HCT116 (cell line): ENCODE results near the gene EMC1. TPM values are rescaled to one million over a fixed set of nuclear protein-coding genes. Genes with fewer than 3 reads are reported as not detected.

Source experiments
- ATAC-seq: fragments of 200-7000 bp; cut with Tn5 transposase; 2 replicates; pipeline ENCODE4 v1.9.1; 2020; ENCODE audit warnings: mild to moderate bottlenecking, moderate library complexity
- BruUV-seq: library from RNA; stranded (reverse); fragments of 400-500 nt; replicated peaks from 2 replicates; lab custom pipeline; 2021; lab: Mats Ljungman, UMichigan
- CTCF ChIA-PET: fragments of 300-600 bp; sonication (Branson Sonifier 250); formaldehyde crosslinking; loops from one replicate; lab custom pipeline; 2021; ENCODE audit warnings: antibody characterized with exemption; lab: Charles Lee
- POLR2A ChIA-PET: fragments of 300-600, 350-600 bp; sonication (Branson Sonifier 250); formaldehyde crosslinking; loops from one replicate; lab custom pipeline; 2021; ENCODE audit warnings: antibody characterized with exemption; lab: Charles Lee
- RAD21 ChIA-PET, 2 experiments: fragments of 300-600 bp; sonication (Branson Sonifier 250); formaldehyde crosslinking; loops; one replicate each; lab custom pipeline; 2023; ENCODE audit warnings: low total read pairs in 2 of 2; ENCODE audit not compliant: uncharacterized antibody in 2 of 2, unreplicated experiment in 2 of 2, low non-redundant PET in 1 of 2; lab: Charles Lee
- DNase-seq: peaks from one replicate; pipeline ENCODE4 v3.0.0-alpha.2; 2010; ENCODE audit warnings: low read depth, low spot score
- H2AFZ ChIP-seq: fragments of 200-600 bp; shearing (Covaris generic), sonication (generic); 2 replicates; pipeline ENCODE4 v1.6.1; 2017; ENCODE audit warnings: low read depth, mixed run types, mixed read lengths, antibody characterized with exemption, low read length; ENCODE audit not compliant: poor library complexity, severe bottlenecking
- H3K27ac ChIP-seq: 2 replicates; pipeline ENCODE4 v1.5.1; 2012; ENCODE audit warnings: low read depth, low read length
- H3K27me3 ChIP-seq: fragments of 200-600 bp; sonication (generic); 2 replicates; pipeline ENCODE4 v1.6.1; 2016; ENCODE audit warnings: mixed run types, low read length, mixed read lengths; ENCODE audit not compliant: insufficient read depth
- H3K36me3 ChIP-seq, 2 experiments: fragments of 200-500 bp in 1 of 2; fragments of 200-600 bp in 1 of 2; sonication (Bioruptor generic) in 1 of 2; sonication (generic) in 1 of 2; 2 replicates each; pipeline versions ENCODE4 v1.5.1 to v1.6.1; 2014 to 2016; ENCODE audit warnings: low read length in 2 of 2, inconsistent platforms in 1 of 2, mixed read lengths in 1 of 2, mixed run types in 1 of 2; ENCODE audit not compliant: insufficient read depth in 2 of 2, control insufficient read depth in 1 of 2
- H3K4me1 ChIP-seq, 2 experiments: fragments of 200-600 bp in 1 of 2; sonication (generic) in 1 of 2; 2 replicates each; pipeline versions ENCODE4 v1.5.1 to v1.6.1; 2012 to 2017; ENCODE audit warnings: low read length in 2 of 2, inconsistent platforms in 1 of 2, mild to moderate bottlenecking in 1 of 2, mixed read lengths in 1 of 2, mixed run types in 1 of 2, moderate library complexity in 1 of 2; ENCODE audit not compliant: insufficient read depth in 2 of 2, control insufficient read depth in 1 of 2
- H3K4me2 ChIP-seq: fragments of 200-600 bp; sonication (generic); 2 replicates; pipeline ENCODE4 v1.6.1; 2017; ENCODE audit warnings: mixed run types, low read length, mixed read lengths
- H3K4me3 ChIP-seq, 2 experiments: fragments of 200-600 bp in 1 of 2; sonication (generic) in 1 of 2; replicated peaks in 1 of 2; 2 replicates each; pipeline ENCODE4 v1.5.1; 2011 to 2016; ENCODE audit warnings: low read length in 2 of 2, control low read depth in 1 of 2, low read depth in 1 of 2, mild to moderate bottlenecking in 1 of 2, mixed read lengths in 1 of 2, mixed run types in 1 of 2
- H3K79me2 ChIP-seq: fragments of 200-600 bp; sonication (generic); 2 replicates; pipeline ENCODE4 v1.6.1; 2017; ENCODE audit warnings: mild to moderate bottlenecking, mixed run types, low read length, moderate library complexity, mixed read lengths; ENCODE audit not compliant: insufficient read depth
- H3K9ac ChIP-seq: fragments of 200-600 bp; sonication (generic); 2 replicates; pipeline ENCODE4 v1.6.1; 2016; ENCODE audit warnings: low read length, mixed read lengths
- H3K9me2 ChIP-seq: fragments of 200-600 bp; sonication (generic), shearing (Covaris generic); 2 replicates; pipeline ENCODE4 v1.6.1; 2017; ENCODE audit warnings: mixed run types, mild to moderate bottlenecking, moderate library complexity; ENCODE audit not compliant: insufficient read depth
- H3K9me3 ChIP-seq, 2 experiments: fragments of 200-500 bp in 1 of 2; fragments of 200-600 bp in 1 of 2; sonication (Bioruptor generic) in 1 of 2; sonication (generic) in 1 of 2; 2 replicates each; pipeline ENCODE4 v1.6.1; 2014 to 2017; ENCODE audit warnings: low read length in 2 of 2, mixed read lengths in 2 of 2, inconsistent platforms in 1 of 2, low read depth in 1 of 2, mild to moderate bottlenecking in 1 of 2, mixed run types in 1 of 2, moderate library complexity in 1 of 2; ENCODE audit not compliant: control insufficient read depth in 1 of 2, insufficient read depth in 1 of 2
- H4K20me1 ChIP-seq: fragments of 200-600 bp; sonication (generic), shearing (Covaris generic); 2 replicates; pipeline ENCODE4 v1.6.1; 2017; ENCODE audit warnings: mixed run types, mild to moderate bottlenecking, moderate library complexity; ENCODE audit not compliant: insufficient read depth
- CBX3 ChIP-seq: IDR thresholded peaks from 2 replicates; pipeline ENCODE4 v1.6.1; 2012; ENCODE audit warnings: low read depth
- CTCF ChIP-seq, 3 experiments: fragments of 200-600 bp in 1 of 3; sonication (generic) in 1 of 3; IDR thresholded peaks in 2 of 3; conservative IDR thresholded peaks in 1 of 3; 2 replicates each; pipeline ENCODE4 v1.5.1; 2012 to 2017; ENCODE audit warnings: low read depth in 2 of 3, low read length in 2 of 3, antibody characterized with exemption in 1 of 3, borderline replicate concordance in 1 of 3, control low read depth in 1 of 3, mild to moderate bottlenecking in 1 of 3, mixed read lengths in 1 of 3, mixed run types in 1 of 3, moderate library complexity in 1 of 3; ENCODE audit not compliant: insufficient read depth in 1 of 3
- EGR1 ChIP-seq: IDR thresholded peaks from 2 replicates; pipeline ENCODE4 v1.6.1; 2012; ENCODE audit warnings: low read depth
- ELF1 ChIP-seq: IDR thresholded peaks from 2 replicates; pipeline ENCODE4 v1.6.1; 2012; ENCODE audit warnings: low read depth, borderline replicate concordance
- EZH2 ChIP-seq: fragments of 200-600 bp; sonication (generic); IDR thresholded peaks from 2 replicates; pipeline ENCODE4 v1.6.1; 2017; ENCODE audit warnings: antibody characterized with exemption, mixed run types
- EZH2phosphoT487 ChIP-seq: fragments of 200-600 bp; IDR thresholded peaks from 2 replicates; pipeline ENCODE4 v1.6.1; 2018; ENCODE audit warnings: antibody characterized with exemption, borderline replicate concordance
- FOSL1 ChIP-seq: IDR thresholded peaks from 2 replicates; pipeline ENCODE4 v1.6.1; 2012; ENCODE audit warnings: low read depth
- POLR2AphosphoS5 ChIP-seq: IDR thresholded peaks from 2 replicates; pipeline ENCODE4 v1.6.1; 2011; ENCODE audit warnings: mild to moderate bottlenecking, low read depth, low read length, moderate library complexity
- REST ChIP-seq: IDR thresholded peaks from 2 replicates; pipeline ENCODE4 v1.6.1; 2012; ENCODE audit warnings: low read depth
- SP1 ChIP-seq: IDR thresholded peaks from 2 replicates; pipeline ENCODE4 v1.6.1; 2012; ENCODE audit warnings: low read depth
- ZFX ChIP-seq: fragments of 450-650 bp; IDR thresholded peaks from 2 replicates; pipeline ENCODE4 v1.6.1; 2017
- intact Hi-C: fragments of 100-400 bp; cut with micrococcal nuclease; formaldehyde crosslinking; loops from 2 replicates; pipeline ENCODE4 v1.10.0; 2022
- total RNA-seq: library from RNA; stranded (reverse); gene quantifications from one replicate; pipeline ENCODE4 v1.2.1, GENCODE V29; 2021; ENCODE audit not compliant: unreplicated experiment

The EMC1 gene
- total RNA-seq, 1 experiment from 2014 or later = 66.6 TPM

GRCh38 chr1:19222979-19223824 lies 28.1 kb downstream of the EMC1 start:
- Histone ChIP-seq H2AFZ (no peak overlapping the region), H3K36me3 (peaks cover 43 to 71% of the 10 kb centered on the region in 2 experiments), H3K9me2 (no peaks in the 10 kb centered on the region), H3K4me2 (no peak overlapping the region), H3K9ac (no peak overlapping the region), H3K27ac (no peak overlapping the region), H4K20me1 (no peaks in the 10 kb centered on the region), H3K4me3 (no peak overlapping the region), H3K27me3 (no peaks in the 10 kb centered on the region), H3K79me2 (peaks cover 4% of the 10 kb centered on the region; the same call in 1 of the 2 replicates), H3K4me1 (no peaks in the 10 kb centered on the region), H3K9me3 (no peaks in the 10 kb centered on the region)
- RAD21 ChIA-PET = no interaction called here
- intact Hi-C loops = no loop called here
- CTCF ChIA-PET = no interaction called here
- POLR2A ChIA-PET = no interaction called here
- no TSS peak for BruUV-seq
- DNase-seq (no peak), ATAC-seq (no peak)
- no peak for TF ChIP-seq EZH2
- TF ChIP-seq SP1 = no peak
- TF ChIP-seq ELF1 = no peak
- TF ChIP-seq POLR2AphosphoS5 = no peak
- no peak for TF ChIP-seq EZH2phosphoT487
- no peak for TF ChIP-seq FOSL1
- TF ChIP-seq CBX3 = no peak
- TF ChIP-seq ZFX = no peak
- TF ChIP-seq REST = no peak
- no peak for TF ChIP-seq CTCF (IDR thresholded peaks at IDR 0.05 in 2 of 3, conservative IDR thresholded peaks at IDR 0.05 in 1 of 3; ENCODE audit: borderline replicate concordance in 1 of 3, insufficient read depth in 1 of 3, low read depth in 2 of 3, low read length in 2 of 3)
- TF ChIP-seq EGR1 = no peak
